B cell (primary cell): Measurements from ENCODE around the gene TSKU.

Source experiments
- EZH2 ChIP-seq: IDR thresholded peaks from 2 replicates; pipeline ENCODE4 v1.6.1; 2012; ENCODE audit warnings: borderline replicate concordance, low read depth, mild to moderate bottlenecking, moderate library complexity, low read length; ENCODE audit not compliant: insufficient read depth, poor library complexity, severe bottlenecking
- TF ChIP-seq, protein P1 (sequence below): fragments of 200-600 bp; IDR thresholded peaks from one replicate; pipeline ENCODE4 v1.8.0; 2022; ENCODE audit warnings: antibody characterized with exemption, mild to moderate bottlenecking

DNA sequence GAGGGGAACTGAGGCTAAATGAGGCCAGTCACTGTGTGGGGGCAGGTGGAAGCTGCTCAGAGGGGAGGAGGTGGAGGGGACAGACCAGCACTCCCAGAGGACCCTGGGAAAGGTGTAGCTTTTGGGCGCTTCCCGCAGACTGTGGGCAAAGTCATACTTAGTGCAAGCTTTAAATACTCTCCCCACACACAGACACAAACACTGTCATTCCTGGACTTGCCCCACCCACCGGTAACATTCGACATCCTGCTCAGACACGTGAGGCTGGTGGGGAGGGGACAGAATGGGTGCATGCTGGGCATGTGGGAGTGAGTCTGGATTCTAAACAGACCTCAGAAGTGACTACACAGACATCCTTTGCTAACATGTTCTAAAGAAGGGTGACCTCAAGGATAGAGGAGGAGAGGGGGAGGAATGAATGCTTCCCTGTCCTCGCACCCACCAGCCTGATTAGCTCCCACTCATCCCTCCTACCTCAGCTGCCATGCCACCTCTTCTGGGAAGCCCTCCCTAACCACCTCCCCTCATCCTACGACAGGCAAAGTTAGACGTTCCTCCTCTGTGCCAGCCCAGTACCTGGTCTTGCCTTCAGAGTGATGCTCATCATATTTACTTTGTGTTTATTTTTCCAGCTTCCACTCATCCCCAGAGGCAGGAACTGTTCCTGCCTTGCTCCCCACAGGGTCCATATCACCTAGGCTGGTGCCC lies 22.2 kb downstream of the TSKU start:
- TF ChIP-seq, protein P1, sequence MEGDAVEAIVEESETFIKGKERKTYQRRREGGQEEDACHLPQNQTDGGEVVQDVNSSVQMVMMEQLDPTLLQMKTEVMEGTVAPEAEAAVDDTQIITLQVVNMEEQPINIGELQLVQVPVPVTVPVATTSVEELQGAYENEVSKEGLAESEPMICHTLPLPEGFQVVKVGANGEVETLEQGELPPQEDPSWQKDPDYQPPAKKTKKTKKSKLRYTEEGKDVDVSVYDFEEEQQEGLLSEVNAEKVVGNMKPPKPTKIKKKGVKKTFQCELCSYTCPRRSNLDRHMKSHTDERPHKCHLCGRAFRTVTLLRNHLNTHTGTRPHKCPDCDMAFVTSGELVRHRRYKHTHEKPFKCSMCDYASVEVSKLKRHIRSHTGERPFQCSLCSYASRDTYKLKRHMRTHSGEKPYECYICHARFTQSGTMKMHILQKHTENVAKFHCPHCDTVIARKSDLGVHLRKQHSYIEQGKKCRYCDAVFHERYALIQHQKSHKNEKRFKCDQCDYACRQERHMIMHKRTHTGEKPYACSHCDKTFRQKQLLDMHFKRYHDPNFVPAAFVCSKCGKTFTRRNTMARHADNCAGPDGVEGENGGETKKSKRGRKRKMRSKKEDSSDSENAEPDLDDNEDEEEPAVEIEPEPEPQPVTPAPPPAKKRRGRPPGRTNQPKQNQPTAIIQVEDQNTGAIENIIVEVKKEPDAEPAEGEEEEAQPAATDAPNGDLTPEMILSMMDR, result no peak
- TF ChIP-seq EZH2, result no peak
